Limb (tissue), 2 donors: Measurements from ENCODE around the gene OR4K15.
"Not testable (repeated sequence)": the region's sequence is repeated elsewhere in the genome, so short reads cannot be mapped to it uniquely, and the experiment has no call there.

ENCODE experiments used
- DNase-seq, 2 donors: peaks; one replicate each; pipeline ENCODE4 v3.0.0-alpha.2; 2016; ENCODE audit errors: extremely low spot score in 2 of 2

Gene OR4K15

GRCh38 chr14:19975291-19975690 lies at the start of gene OR4K15:
Gene OR4K15, plus strand, starts transcription at chr14:19975591. Its CDS starts 0 bp downstream, at chr14:19975591.
- DNase-seq: no peak

GRCh38 chr14:19930617-19931016 lies 44.8 kb upstream of the OR4K15 start, which contains the start of gene OR4K1:
Gene OR4K1, plus strand, starts transcription at chr14:19930917. Its CDS starts 4,750 bp downstream, at chr14:19935667.
- DNase-seq: no peak

- DNase-seq: no peak
These were observed 33.7 kb upstream of the OR4K15 start for GRCh38 chr14:19941668-19942067.

- no peak for DNase-seq
These were observed 27.8 kb upstream of the OR4K15 start for GRCh38 chr14:19947413-19948090.

GRCh38 chr14:19949218-19949617 lies 26.2 kb upstream of the OR4K15 start:
- DNase-seq: no peak

GRCh38 chr14:19969735-19970134 lies 5.7 kb upstream of the OR4K15 start:
- not testable (repeated sequence) for DNase-seq

- no peak for DNase-seq
These were observed 547 bp upstream of the OR4K15 start for GRCh38 chr14:19974844-19975243.

GRCh38 chr14:19993438-19993837 lies 18.0 kb downstream of the OR4K15 start:
- DNase-seq: no peak

GRCh38 chr14:20001863-20002262 lies 26.5 kb downstream of the OR4K15 start, which contains the start of gene OR4Q2:
Gene OR4Q2, plus strand, starts transcription at chr14:20002163.
- no peak for DNase-seq

- DNase-seq: no peak
These were observed 26.9 kb downstream of the OR4K15 start for GRCh38 chr14:20002319-20002718.

- DNase-seq: no peak
These were observed 32.8 kb downstream of the OR4K15 start for GRCh38 chr14:20008156-20008555.

- DNase-seq: no peak
These were observed 44.0 kb downstream of the OR4K15 start, which contains the start of gene OR4K14 for GRCh38 chr14:20019257-20019865. Gene OR4K14, minus strand, starts transcription at chr14:20019307. Its CDS starts 4,114 bp downstream, at chr14:20015193.
